ENCODE data around the gene FZD2. TPM values are rescaled to one million over a fixed set of nuclear protein-coding genes. Genes with fewer than 3 reads are reported as not detected.

Gene FZD2
- total and polyA plus RNA-seq, 2 of the 13 experiments (the other 11 are each of a cell fraction or from before 2014, with no cell fraction given) = 0.07 to 0.13 TPM

DNA sequence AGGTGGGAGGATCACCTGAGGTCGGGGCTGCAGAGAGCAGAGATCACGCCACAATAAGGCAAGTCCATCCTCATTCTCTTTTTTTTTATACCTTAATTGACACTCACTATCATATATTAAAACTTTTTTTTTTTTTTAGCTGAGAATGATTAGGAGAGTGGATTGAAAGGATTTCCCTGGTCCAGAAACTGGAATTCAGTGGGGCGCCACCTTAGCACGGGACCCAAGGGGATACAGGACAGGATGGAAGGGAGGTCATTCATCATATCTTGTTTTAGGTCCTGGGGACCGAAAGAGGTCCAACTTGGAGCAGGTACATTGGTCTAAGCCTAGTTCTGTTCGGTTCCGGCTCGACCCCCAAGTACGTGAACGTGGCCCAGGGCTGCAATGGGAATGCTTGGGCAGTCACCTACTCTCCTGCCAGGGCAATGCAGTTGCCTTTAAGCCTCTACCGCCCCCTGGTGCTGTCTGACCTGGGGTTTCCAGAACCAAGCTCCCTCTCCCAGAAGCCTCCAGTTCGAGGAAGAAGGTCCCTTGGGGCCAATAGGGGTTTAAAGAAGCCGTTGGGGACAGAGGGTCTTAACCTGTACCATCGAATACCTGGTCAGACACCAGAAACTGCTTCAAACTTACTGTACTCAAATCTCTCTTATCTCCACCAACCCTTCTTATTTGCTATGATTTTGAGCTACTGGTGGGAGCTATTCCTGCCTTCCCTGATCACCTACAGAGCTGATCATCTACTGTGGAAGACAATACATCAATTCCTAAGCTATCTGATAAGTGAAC is 34.2 kb upstream of the FZD2 start (continued):
- TF ChIP-seq, protein P1, sequence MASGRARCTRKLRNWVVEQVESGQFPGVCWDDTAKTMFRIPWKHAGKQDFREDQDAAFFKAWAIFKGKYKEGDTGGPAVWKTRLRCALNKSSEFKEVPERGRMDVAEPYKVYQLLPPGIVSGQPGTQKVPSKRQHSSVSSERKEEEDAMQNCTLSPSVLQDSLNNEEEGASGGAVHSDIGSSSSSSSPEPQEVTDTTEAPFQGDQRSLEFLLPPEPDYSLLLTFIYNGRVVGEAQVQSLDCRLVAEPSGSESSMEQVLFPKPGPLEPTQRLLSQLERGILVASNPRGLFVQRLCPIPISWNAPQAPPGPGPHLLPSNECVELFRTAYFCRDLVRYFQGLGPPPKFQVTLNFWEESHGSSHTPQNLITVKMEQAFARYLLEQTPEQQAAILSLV (CRISPR knock-in tag; IDR thresholded peaks at IDR 0.05; ENCODE audit: borderline replicate concordance) = no peak
- TF ChIP-seq, protein P2, sequence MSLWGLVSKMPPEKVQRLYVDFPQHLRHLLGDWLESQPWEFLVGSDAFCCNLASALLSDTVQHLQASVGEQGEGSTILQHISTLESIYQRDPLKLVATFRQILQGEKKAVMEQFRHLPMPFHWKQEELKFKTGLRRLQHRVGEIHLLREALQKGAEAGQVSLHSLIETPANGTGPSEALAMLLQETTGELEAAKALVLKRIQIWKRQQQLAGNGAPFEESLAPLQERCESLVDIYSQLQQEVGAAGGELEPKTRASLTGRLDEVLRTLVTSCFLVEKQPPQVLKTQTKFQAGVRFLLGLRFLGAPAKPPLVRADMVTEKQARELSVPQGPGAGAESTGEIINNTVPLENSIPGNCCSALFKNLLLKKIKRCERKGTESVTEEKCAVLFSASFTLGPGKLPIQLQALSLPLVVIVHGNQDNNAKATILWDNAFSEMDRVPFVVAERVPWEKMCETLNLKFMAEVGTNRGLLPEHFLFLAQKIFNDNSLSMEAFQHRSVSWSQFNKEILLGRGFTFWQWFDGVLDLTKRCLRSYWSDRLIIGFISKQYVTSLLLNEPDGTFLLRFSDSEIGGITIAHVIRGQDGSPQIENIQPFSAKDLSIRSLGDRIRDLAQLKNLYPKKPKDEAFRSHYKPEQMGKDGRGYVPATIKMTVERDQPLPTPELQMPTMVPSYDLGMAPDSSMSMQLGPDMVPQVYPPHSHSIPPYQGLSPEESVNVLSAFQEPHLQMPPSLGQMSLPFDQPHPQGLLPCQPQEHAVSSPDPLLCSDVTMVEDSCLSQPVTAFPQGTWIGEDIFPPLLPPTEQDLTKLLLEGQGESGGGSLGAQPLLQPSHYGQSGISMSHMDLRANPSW (CRISPR knock-in tag; IDR thresholded peaks at IDR 0.05; ENCODE audit: borderline replicate concordance) = no peak
- TF ChIP-seq HNF4A (CRISPR knock-in tag; IDR thresholded peaks at IDR 0.05) (no peak), NFE2 (CRISPR knock-in tag; IDR thresholded peaks at IDR 0.05) (no peak), HNRNPK (IDR thresholded peaks at IDR 0.05; ENCODE audit: low read depth, low read length, poor library complexity, severe bottlenecking) (no peak), YEATS2 (CRISPR knock-in tag; IDR thresholded peaks at IDR 0.05; ENCODE audit: borderline replicate concordance) (peak; percentile 70; the same call in 1 of the 2 replicates), SUZ12 (IDR thresholded peaks at IDR 0.05; ENCODE audit: low read depth, low read length) (no peak; the same call in 1 of the 2 replicates), ZFX (CRISPR knock-in tag; IDR thresholded peaks at IDR 0.05; ENCODE audit: low read depth) (peak; percentile 40; the same call in 1 of the 2 replicates), ZFP36L1 (CRISPR knock-in tag; IDR thresholded peaks at IDR 0.05) (no peak), RELA (CRISPR knock-in tag; IDR thresholded peaks at IDR 0.05) (0 out of 2 replicates have a peak, but pooled peaks have one; percentile 18), TEAD3 (CRISPR knock-in tag; optimal IDR thresholded peaks at IDR 0.05; ENCODE audit: borderline replicate concordance) (no peak), ZNF256 (CRISPR knock-in tag; conservative IDR thresholded peaks at IDR 0.05) (0 out of 2 replicates have a peak, but pooled peaks have one; percentile 19)
- TF ChIP-seq, protein P3, sequence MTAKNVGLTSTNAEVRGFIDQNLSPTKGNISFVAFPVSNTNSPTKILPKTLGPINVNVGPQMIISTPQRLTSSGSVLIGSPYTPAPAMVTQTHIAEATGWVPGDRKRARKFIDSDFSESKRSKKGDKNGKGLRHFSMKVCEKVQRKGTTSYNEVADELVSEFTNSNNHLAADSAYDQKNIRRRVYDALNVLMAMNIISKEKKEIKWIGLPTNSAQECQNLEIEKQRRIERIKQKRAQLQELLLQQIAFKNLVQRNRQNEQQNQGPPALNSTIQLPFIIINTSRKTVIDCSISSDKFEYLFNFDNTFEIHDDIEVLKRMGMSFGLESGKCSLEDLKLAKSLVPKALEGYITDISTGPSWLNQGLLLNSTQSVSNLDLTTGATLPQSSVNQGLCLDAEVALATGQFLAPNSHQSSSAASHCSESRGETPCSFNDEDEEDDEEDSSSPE (CRISPR knock-in tag; IDR thresholded peaks at IDR 0.05) = no peak
- TF ChIP-seq, protein P4, sequence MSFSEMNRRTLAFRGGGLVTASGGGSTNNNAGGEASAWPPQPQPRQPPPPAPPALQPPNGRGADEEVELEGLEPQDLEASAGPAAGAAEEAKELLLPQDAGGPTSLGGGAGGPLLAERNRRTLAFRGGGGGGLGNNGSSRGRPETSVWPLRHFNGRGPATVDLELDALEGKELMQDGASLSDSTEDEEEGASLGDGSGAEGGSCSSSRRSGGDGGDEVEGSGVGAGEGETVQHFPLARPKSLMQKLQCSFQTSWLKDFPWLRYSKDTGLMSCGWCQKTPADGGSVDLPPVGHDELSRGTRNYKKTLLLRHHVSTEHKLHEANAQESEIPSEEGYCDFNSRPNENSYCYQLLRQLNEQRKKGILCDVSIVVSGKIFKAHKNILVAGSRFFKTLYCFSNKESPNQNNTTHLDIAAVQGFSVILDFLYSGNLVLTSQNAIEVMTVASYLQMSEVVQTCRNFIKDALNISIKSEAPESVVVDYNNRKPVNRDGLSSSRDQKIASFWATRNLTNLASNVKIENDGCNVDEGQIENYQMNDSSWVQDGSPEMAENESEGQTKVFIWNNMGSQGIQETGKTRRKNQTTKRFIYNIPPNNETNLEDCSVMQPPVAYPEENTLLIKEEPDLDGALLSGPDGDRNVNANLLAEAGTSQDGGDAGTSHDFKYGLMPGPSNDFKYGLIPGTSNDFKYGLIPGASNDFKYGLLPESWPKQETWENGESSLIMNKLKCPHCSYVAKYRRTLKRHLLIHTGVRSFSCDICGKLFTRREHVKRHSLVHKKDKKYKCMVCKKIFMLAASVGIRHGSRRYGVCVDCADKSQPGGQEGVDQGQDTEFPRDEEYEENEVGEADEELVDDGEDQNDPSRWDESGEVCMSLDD (CRISPR knock-in tag; IDR thresholded peaks at IDR 0.05; ENCODE audit: borderline replicate concordance) = no peak
- TF ChIP-seq, protein P5, sequence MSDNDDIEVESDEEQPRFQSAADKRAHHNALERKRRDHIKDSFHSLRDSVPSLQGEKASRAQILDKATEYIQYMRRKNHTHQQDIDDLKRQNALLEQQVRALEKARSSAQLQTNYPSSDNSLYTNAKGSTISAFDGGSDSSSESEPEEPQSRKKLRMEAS (IDR thresholded peaks at IDR 0.05) = 0 out of 2 replicates have a peak, but pooled peaks have one; percentile 49
- TF ChIP-seq, protein P6, sequence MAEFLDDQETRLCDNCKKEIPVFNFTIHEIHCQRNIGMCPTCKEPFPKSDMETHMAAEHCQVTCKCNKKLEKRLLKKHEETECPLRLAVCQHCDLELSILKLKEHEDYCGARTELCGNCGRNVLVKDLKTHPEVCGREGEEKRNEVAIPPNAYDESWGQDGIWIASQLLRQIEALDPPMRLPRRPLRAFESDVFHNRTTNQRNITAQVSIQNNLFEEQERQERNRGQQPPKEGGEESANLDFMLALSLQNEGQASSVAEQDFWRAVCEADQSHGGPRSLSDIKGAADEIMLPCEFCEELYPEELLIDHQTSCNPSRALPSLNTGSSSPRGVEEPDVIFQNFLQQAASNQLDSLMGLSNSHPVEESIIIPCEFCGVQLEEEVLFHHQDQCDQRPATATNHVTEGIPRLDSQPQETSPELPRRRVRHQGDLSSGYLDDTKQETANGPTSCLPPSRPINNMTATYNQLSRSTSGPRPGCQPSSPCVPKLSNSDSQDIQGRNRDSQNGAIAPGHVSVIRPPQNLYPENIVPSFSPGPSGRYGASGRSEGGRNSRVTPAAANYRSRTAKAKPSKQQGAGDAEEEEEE (CRISPR knock-in tag; IDR thresholded peaks at IDR 0.05; ENCODE audit: borderline replicate concordance) = no peak
- TF ChIP-seq, protein P7, sequence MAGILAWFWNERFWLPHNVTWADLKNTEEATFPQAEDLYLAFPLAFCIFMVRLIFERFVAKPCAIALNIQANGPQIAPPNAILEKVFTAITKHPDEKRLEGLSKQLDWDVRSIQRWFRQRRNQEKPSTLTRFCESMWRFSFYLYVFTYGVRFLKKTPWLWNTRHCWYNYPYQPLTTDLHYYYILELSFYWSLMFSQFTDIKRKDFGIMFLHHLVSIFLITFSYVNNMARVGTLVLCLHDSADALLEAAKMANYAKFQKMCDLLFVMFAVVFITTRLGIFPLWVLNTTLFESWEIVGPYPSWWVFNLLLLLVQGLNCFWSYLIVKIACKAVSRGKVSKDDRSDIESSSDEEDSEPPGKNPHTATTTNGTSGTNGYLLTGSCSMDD (CRISPR knock-in tag; IDR thresholded peaks at IDR 0.05) = no peak
